ENCODE results near the gene ZNF771. TPM values are rescaled to one million over a fixed set of nuclear protein-coding genes. Genes with fewer than 3 reads are reported as not detected.

ZNF771 gene
- total RNA-seq, 1 donor, result 9.5 TPM

GRCh38 chr16:30438835-30439234 lies 31.4 kb downstream of the ZNF771 start:
- no peak overlapping the region for H3K4me3 ChIP-seq (ENCODE audit: low read depth, low read length)
- TF ChIP-seq CTCF (IDR thresholded peaks at IDR 0.05; ENCODE audit: insufficient read depth, low read depth, low read length), result no peak
- DNase-seq (ENCODE audit: low read depth), result no peak

- no peak overlapping the region for H3K4me3 ChIP-seq (ENCODE audit: low read depth, low read length)
- no peak for TF ChIP-seq CTCF (IDR thresholded peaks at IDR 0.05; ENCODE audit: insufficient read depth, low read depth, low read length)
- DNase-seq (ENCODE audit: low read depth), result no peak
Observed at GRCh38 chr16:30439720-30440348, 32.4 kb downstream of the ZNF771 start.

GRCh38 chr16:30443631-30444030 lies 36.2 kb downstream of the ZNF771 start:
- H3K4me3 ChIP-seq (ENCODE audit: low read depth, low read length), result no peak overlapping the region
- DNase-seq (ENCODE audit: low read depth), result no peak
- TF ChIP-seq CTCF (IDR thresholded peaks at IDR 0.05; ENCODE audit: insufficient read depth, low read depth, low read length), result no peak

GRCh38 chr16:30444231-30445148 lies 37.1 kb downstream of the ZNF771 start:
- H3K4me3 ChIP-seq (ENCODE audit: low read depth, low read length), result peak overlapping the region; percentile 76
- DNase-seq (ENCODE audit: low read depth), result no peak
- no peak for TF ChIP-seq CTCF (IDR thresholded peaks at IDR 0.05; ENCODE audit: insufficient read depth, low read depth, low read length)

- TF ChIP-seq CTCF (IDR thresholded peaks at IDR 0.05; ENCODE audit: insufficient read depth, low read depth, low read length), result no peak
- H3K4me3 ChIP-seq (ENCODE audit: low read depth, low read length), result peak overlapping the region; percentile 76
- no peak for DNase-seq (ENCODE audit: low read depth)
Observed at GRCh38 chr16:30445149-30445407, 37.7 kb downstream of the ZNF771 start.

- peak; percentile 56 for TF ChIP-seq CTCF (IDR thresholded peaks at IDR 0.05; ENCODE audit: insufficient read depth, low read depth, low read length)
- H3K4me3 ChIP-seq (ENCODE audit: low read depth, low read length), result peak within 1 kb of the TSS; percentile 76
Observed at GRCh38 chr16:30445408-30446202, 38.2 kb downstream of the ZNF771 start, which contains the start of gene SEPHS2. TSS of gene SEPHS2 (minus strand) at chr16:30445874. CDS start at chr16:30445727, 147 bp downstream.

More at GRCh38 chr16:30445408-30446202, 38.2 kb downstream of the ZNF771 start, which contains the start of gene SEPHS2:
- peak; percentile 99 for DNase-seq (ENCODE audit: low read depth)
